ENCODE measurements around the gene SLC28A2. TPM values are rescaled to one million over a fixed set of nuclear protein-coding genes. Genes with fewer than 3 reads are reported as not detected.
A peak's percentile ranks its signal among the peaks of the same experiment; 100 is the strongest.
"Not testable (repeated sequence)": the region's sequence is repeated elsewhere in the genome, so short reads cannot be mapped to it uniquely, and the experiment has no call there.

Gene SLC28A2
- not detected for total RNA-seq
- long read RNA-seq: 0 reads

GRCh38 chr15:45251888-45252287, at the start of gene SLC28A2:
Gene SLC28A2, plus strand, starts transcription at chr15:45252234. Its CDS starts 982 bp downstream, at chr15:45253216.
- intact Hi-C loops (cut with DNase I): no loop called here
- DNase-seq (ENCODE audit: missing footprints) (no peak), ATAC-seq (no peak)

GRCh38 chr15:45203182-45203581, 48.9 kb upstream of the SLC28A2 start:
- ATAC-seq: no peak
- intact Hi-C loops (cut with DNase I): loop anchor here (5.0 kb wide), 2 partner anchors 184 to 199 kb away; a partner anchor contains a TSS
- no peak for DNase-seq (ENCODE audit: missing footprints)

- ATAC-seq (no peak), DNase-seq (ENCODE audit: missing footprints) (no peak)
- intact Hi-C loops (cut with DNase I): no loop called here
Observed at GRCh38 chr15:45205192-45205591, 46.8 kb upstream of the SLC28A2 start.

GRCh38 chr15:45212493-45212892, 39.5 kb upstream of the SLC28A2 start:
- intact Hi-C loops (cut with DNase I): no loop called here

DNA sequence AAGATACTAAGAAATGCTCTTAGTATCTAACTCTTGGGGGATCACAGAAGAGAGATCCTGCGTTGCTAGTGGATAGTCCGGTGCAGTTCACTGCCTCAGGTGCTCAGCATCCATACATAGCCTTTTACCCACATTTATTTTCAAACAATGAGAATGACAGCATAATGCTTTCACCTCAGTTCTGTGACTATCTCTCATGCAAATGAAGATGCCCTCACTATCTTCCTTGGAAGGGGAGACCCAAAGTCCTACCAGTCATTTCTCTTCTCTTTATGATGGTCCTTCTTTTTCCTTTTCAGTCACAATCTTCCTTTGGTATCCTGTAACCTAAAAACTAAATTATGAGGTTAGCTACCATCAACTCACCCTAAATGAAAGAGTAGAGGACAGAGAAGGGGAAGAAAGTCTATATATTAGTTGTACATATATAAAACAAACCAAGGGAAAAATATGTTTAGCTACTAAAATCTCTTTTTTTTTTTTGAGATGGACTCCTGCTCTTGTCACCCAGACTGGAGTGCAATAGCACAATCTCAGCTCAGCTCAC, 30.9 kb upstream of the SLC28A2 start:
- no peak for ATAC-seq
- no peak for DNase-seq (ENCODE audit: missing footprints)
- intact Hi-C loops (cut with DNase I): no loop called here

More at GRCh38 chr15:45212493-45212892, 39.5 kb upstream of the SLC28A2 start:
- DNase-seq (ENCODE audit: missing footprints): no peak
- no peak for ATAC-seq

DNA sequence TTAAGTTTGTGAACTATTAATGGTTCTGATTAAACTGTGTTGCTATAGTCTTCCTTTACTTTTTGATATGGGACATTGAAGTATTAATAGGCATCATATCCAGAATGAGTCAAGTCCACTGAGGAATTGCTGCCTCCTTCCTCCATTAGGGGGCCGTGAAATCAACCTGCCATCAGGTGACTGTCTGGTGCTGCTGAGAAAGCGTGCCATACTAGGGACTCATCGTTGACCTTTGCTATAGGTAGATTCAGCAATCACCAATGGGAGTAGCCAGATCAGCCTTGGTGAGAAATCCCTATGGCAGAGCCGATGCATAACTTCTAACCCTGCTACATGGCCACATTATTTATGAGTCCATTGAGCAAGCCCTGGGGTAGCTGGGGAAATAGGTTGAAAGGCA, 30.1 kb upstream of the SLC28A2 start:
- intact Hi-C loops (cut with DNase I): no loop called here
- ATAC-seq (no peak), DNase-seq (ENCODE audit: missing footprints) (no peak)

DNA sequence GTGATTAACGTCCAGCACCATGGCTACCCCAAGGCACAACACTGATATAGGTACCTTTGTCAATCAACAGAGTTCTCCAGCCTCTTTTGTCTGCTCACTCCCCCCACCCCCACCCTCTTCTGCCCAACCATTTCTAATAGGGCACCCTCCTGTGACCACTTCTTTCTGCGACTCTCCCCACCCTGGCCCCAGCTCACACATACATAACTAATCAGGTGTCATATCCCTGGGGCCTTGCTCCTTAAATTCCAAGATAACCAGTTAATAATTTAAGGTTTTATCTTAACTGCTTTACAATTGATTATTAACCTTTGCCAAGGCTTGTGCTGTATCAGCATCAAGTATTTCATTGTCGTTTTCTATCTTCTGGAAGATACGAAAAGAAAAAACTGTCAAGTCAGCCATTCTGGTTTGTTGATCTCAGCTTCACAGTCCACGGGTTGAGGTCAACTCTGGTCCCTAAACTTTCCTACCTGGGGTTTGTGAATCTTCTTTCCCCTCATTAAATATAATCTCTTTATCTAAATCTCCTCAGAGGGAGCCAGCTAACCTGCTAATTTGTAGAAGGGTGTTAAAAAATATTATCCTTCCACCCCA, 27.3 kb upstream of the SLC28A2 start:
- ATAC-seq (no peak), DNase-seq (ENCODE audit: missing footprints) (no peak)
- intact Hi-C loops (cut with DNase I): no loop called here

GRCh38 chr15:45225506-45226273, 26.3 kb upstream of the SLC28A2 start:
- intact Hi-C loops (cut with DNase I): no loop called here
- DNase-seq (ENCODE audit: missing footprints) (no peak), ATAC-seq (no peak)

DNA sequence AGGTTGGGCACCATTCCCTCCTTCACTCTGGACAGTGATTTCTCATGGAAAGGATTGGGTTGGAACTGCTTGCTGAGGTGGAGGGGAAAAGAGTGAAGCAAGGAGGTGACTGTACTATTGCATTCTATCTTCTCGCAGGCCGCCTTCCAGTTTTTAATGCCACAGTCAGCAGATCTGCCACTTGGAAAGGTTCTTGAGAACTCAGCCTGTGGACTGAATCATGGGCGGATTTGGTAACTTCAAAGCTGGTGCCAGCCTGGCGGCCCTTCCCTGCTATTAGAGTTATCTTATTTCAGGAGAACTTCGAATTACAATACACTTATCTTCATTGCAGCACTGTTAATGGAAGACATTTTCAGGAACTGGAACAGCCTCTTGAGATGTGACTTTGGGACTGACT, 23.1 kb upstream of the SLC28A2 start:
- ATAC-seq (no peak), DNase-seq (ENCODE audit: missing footprints) (no peak)
- intact Hi-C loops (cut with DNase I): no loop called here

DNA sequence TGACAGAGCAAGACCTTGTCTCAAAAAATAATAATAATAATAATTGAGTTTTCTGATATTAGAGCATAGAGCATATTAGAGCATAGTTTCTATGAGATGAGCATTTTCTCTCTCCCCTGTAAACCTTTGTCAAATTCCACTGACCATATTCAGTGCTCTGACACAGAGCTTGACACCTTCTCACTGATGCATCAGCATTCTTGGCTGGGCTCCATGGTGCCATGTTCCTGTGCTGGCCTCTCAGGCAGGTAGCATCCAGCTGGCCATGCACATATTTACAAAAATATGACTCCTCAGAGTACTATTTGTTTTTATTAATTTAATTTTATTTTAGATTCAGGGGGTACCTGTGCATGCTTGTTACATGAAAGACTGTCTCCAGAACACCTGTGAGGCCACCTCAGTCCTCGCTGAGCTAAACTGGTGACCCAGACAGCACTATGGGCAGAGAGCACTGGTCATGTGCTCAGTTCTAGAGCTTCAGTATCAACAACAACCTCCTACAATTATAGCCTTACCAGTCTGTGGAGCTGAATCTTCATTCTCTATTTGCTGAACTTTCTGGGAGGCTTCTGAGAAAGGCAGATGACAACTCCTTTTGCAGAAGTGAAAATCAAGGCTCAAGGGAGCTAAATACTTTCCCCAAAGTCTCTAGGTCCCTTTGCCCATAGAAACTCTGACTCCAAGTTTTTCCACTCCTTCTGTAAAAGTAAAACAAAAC, 21.6 kb upstream of the SLC28A2 start:
- ATAC-seq (no peak), DNase-seq (ENCODE audit: missing footprints) (no peak)
- intact Hi-C loops (cut with DNase I): no loop called here

- ATAC-seq: no peak
- intact Hi-C loops (cut with DNase I): no loop called here
Observed at GRCh38 chr15:45231132-45231531, 20.9 kb upstream of the SLC28A2 start.

DNA sequence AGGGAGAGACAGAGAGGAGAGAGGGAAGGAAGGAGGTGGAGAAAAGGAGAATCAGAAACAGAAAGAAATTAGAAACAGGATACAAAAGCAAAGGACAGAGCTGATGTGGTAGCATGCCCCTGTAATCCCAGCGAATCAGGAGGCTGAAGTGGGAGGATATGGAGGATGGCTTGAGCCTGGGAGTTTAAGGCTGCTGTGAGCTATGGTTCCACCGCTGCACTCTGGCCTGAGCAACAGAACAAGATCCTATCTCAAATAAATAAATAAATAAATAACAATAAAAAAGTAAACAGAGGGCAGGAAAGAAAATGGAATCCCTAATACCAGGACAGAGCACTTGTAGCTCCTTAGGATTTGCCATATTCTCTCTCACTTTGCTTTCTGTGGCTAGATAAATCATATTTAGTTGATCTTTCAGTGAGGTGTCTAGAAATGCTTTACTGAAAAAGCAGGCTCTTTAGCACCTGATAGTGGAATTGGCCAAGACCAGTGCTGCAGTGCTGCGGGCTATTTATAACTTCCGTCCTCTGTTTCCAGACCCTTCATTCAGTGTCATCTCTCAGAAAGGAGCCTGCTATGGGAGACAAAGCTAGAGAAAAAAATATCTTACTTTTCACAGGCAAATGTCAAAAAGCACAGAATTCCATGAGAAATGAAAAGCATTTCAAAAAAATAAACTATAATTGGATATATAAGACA, 20.0 kb upstream of the SLC28A2 start:
- ATAC-seq (peak; percentile 69), DNase-seq (ENCODE audit: missing footprints) (no peak)
- intact Hi-C loops (cut with DNase I): no loop called here

More at GRCh38 chr15:45231132-45231531, 20.9 kb upstream of the SLC28A2 start:
- DNase-seq (ENCODE audit: missing footprints): no peak

GRCh38 chr15:45234562-45235235, 17.3 kb upstream of the SLC28A2 start:
- no peak for ATAC-seq
- intact Hi-C loops (cut with DNase I): no loop called here
- DNase-seq (ENCODE audit: missing footprints): no peak

- intact Hi-C loops (cut with DNase I); DNase-seq (ENCODE audit: missing footprints); ATAC-seq: not testable (repeated sequence)
Observed at GRCh38 chr15:45236806-45237205, 15.2 kb upstream of the SLC28A2 start.

- ATAC-seq: no peak
- intact Hi-C loops (cut with DNase I): no loop called here
- DNase-seq (ENCODE audit: missing footprints): no peak
Observed at GRCh38 chr15:45242289-45242688, 9.7 kb upstream of the SLC28A2 start.

GRCh38 chr15:45249125-45249780, 2.8 kb upstream of the SLC28A2 start:
- intact Hi-C loops (cut with DNase I): no loop called here
- no peak for DNase-seq (ENCODE audit: missing footprints)
- ATAC-seq: no peak

DNA sequence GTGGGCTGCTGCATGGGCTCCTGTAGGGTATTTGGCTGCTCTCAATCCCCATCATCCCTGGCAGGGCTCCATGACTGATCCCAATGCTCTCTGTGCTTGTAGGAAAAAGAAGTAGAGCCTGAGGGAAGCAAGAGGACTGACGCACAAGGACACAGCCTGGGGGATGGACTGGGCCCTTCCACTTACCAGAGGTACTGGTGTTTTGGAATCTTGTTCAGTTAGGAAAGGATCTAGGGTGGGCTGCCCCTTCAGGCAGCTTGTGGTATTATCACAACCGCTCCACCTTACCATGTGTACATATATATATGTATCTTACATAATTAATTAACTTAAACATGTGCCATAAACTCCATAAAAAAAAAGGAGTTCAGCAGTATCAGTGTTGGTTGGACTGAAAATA, 1.3 kb downstream of the SLC28A2 start:
- DNase-seq (ENCODE audit: missing footprints): no peak
- no peak for ATAC-seq
- intact Hi-C loops (cut with DNase I): no loop called here

GRCh38 chr15:45254405-45254804, 2.4 kb downstream of the SLC28A2 start:
- ATAC-seq (no peak), DNase-seq (ENCODE audit: missing footprints) (no peak)
- intact Hi-C loops (cut with DNase I): no loop called here

Measured in Right ventricle myocardium inferior (tissue), 1 donor.